Measurements from ENCODE around the gene SLC41A3. TPM values are rescaled to one million over a fixed set of nuclear protein-coding genes. Genes with fewer than 3 reads are reported as not detected.

The SLC41A3 gene
- total RNA-seq, 2 donors from 2014 or later = 46.8 to 50.4 TPM

GRCh38 chr3:126050626-126051025, 33.3 kb downstream of the SLC41A3 start:
- H3K4me1 Mint-ChIP-seq = peaks cover 27% of the 10 kb centered on the region
- H3K9me3 Mint-ChIP-seq = peaks cover 3% of the 10 kb centered on the region
- no peak overlapping the region for H3K4me3 Mint-ChIP-seq
- no peak overlapping the region for H3K4me3 ChIP-seq (ENCODE audit: low read length)
- peaks cover 15% of the 10 kb centered on the region for H3K9me3 ChIP-seq (ENCODE audit: control insufficient read depth, low read length)
- peaks cover 30% of the 10 kb centered on the region for H3K36me3 Mint-ChIP-seq (ENCODE audit: low read depth)
- 96 to 100% methylated on average over 6 to 10 of the region's 10 CpGs for WGBS, 2 experiments (ENCODE audit: insufficient coverage in 1 of 2, insufficient read length in 1 of 2)
- no peaks in the 10 kb centered on the region for H3K36me3 ChIP-seq (ENCODE audit: control insufficient read depth, insufficient read depth, low read length)
- no peak for DNase-seq
- no peaks in the 10 kb centered on the region for H3K27me3 Mint-ChIP-seq (ENCODE audit: insufficient read depth)
- no peak overlapping the region for H3K9ac ChIP-seq (ENCODE audit: extremely low read depth, low read length, poor library complexity, severe bottlenecking)
- H3K4me1 ChIP-seq (ENCODE audit: control insufficient read depth, insufficient read depth, low read length) = peaks cover 10% of the 10 kb centered on the region
- TF ChIP-seq CTCF (conservative IDR thresholded peaks at IDR 0.05) = no peak
- H3K27me3 ChIP-seq (ENCODE audit: control insufficient read depth, insufficient read depth, low read length, poor library complexity, severe bottlenecking) = no peaks in the 10 kb centered on the region
- no peak overlapping the region for H3K27ac Mint-ChIP-seq
- H3K27ac ChIP-seq (ENCODE audit: low read depth, low read length) = no peak overlapping the region

GRCh38 chr3:126050050-126050392, 33.9 kb downstream of the SLC41A3 start:
- Mint-ChIP-seq H3K4me3 (no peak overlapping the region), H3K27ac (no peak overlapping the region), H3K36me3 (ENCODE audit: low read depth) (peaks cover 30% of the 10 kb centered on the region), H3K9me3 (peaks cover 3% of the 10 kb centered on the region), H3K27me3 (ENCODE audit: insufficient read depth) (no peaks in the 10 kb centered on the region), H3K4me1 (peaks cover 27% of the 10 kb centered on the region)
- WGBS, 2 experiments (ENCODE audit: insufficient coverage in 1 of 2, insufficient read length in 1 of 2) = 95 to 100% methylated on average over 1 to 3 of the region's 3 CpGs
- no peak for TF ChIP-seq CTCF (conservative IDR thresholded peaks at IDR 0.05)
- no peak overlapping the region for H3K27ac ChIP-seq (ENCODE audit: low read depth, low read length)
- no peaks in the 10 kb centered on the region for H3K36me3 ChIP-seq (ENCODE audit: control insufficient read depth, insufficient read depth, low read length)
- no peak overlapping the region for H3K9ac ChIP-seq (ENCODE audit: extremely low read depth, low read length, poor library complexity, severe bottlenecking)
- H3K4me1 ChIP-seq (ENCODE audit: control insufficient read depth, insufficient read depth, low read length) = peaks cover 10% of the 10 kb centered on the region
- no peak overlapping the region for H3K4me3 ChIP-seq (ENCODE audit: low read length)
- peaks cover 15% of the 10 kb centered on the region for H3K9me3 ChIP-seq (ENCODE audit: control insufficient read depth, low read length)
- DNase-seq = no peak
- H3K27me3 ChIP-seq (ENCODE audit: control insufficient read depth, insufficient read depth, low read length, poor library complexity, severe bottlenecking) = no peaks in the 10 kb centered on the region

- Mint-ChIP-seq H3K4me3 (no peak overlapping the region), H3K9me3 (peaks cover 3% of the 10 kb centered on the region), H3K27ac (no peak overlapping the region), H3K4me1 (peaks cover 23% of the 10 kb centered on the region), H3K27me3 (ENCODE audit: insufficient read depth) (no peaks in the 10 kb centered on the region), H3K36me3 (ENCODE audit: low read depth) (peaks cover 30% of the 10 kb centered on the region)
- no peak for DNase-seq
- no peaks in the 10 kb centered on the region for H3K27me3 ChIP-seq (ENCODE audit: control insufficient read depth, insufficient read depth, low read length, poor library complexity, severe bottlenecking)
- no peak for TF ChIP-seq CTCF (conservative IDR thresholded peaks at IDR 0.05)
- 88 to 94% methylated on average over 2 to 4 of the region's 5 CpGs for WGBS, 2 experiments (ENCODE audit: insufficient coverage in 1 of 2, insufficient read length in 1 of 2)
- H3K4me3 ChIP-seq (ENCODE audit: low read length) = no peak overlapping the region
- no peaks in the 10 kb centered on the region for H3K36me3 ChIP-seq (ENCODE audit: control insufficient read depth, insufficient read depth, low read length)
- H3K4me1 ChIP-seq (ENCODE audit: control insufficient read depth, insufficient read depth, low read length) = peaks cover 10% of the 10 kb centered on the region
- no peak overlapping the region for H3K27ac ChIP-seq (ENCODE audit: low read depth, low read length)
- H3K9me3 ChIP-seq (ENCODE audit: control insufficient read depth, low read length) = peaks cover 15% of the 10 kb centered on the region
- H3K9ac ChIP-seq (ENCODE audit: extremely low read depth, low read length, poor library complexity, severe bottlenecking) = no peak overlapping the region
These were observed 34.5 kb downstream of the SLC41A3 start for GRCh38 chr3:126049289-126050049.
